HL-60/S4 treated with retinoic acid at 250 ng/mL for 4 days and 3 days (cell line): ENCODE data around the gene NEUROG2.

Experiments used
- in situ Hi-C: fragments of 300-500 bp; cut with MboI; formaldehyde crosslinking; loops from 2 replicates; pipeline ENCODE4 v1.7.0; 2022; ENCODE audit warnings: low sequenced_read_pairs

NEUROG2 gene

GRCh38 chr4:112521123-112522023, 5.4 kb upstream of the NEUROG2 start:
- in situ Hi-C loops = no loop called here

DNA sequence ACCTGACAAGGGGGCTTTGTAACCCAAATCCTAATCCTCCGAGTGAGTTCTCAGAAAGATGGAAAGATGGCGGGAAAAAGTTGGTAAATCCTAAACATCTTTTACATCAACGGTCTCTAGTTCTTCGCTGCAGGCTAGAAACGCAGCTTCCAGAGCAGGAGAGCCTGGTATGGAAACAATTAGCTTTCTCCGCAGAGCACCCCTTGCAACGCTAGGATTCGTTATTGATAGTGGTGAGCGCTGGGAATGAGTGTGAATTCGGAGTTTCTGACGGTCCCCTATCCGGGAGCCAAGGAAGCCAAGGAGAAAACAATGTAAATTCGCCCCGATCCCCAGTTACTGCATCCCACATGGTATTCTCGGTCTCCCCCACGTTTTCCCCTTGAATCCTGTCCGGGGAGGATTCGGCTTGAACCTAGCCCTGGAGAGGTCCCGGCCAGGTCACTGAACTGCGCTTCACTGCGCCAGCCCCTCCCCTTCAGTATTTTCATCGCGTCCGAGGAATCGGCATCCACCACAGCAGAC, 4.7 kb upstream of the NEUROG2 start:
- in situ Hi-C loops = no loop called here

- in situ Hi-C loops = no loop called here
These were observed 4.0 kb upstream of the NEUROG2 start for GRCh38 chr4:112519689-112520597.

- in situ Hi-C loops = no loop called here
These were observed 2.7 kb upstream of the NEUROG2 start for GRCh38 chr4:112518675-112519074.

- in situ Hi-C loops = no loop called here
These were observed 1.9 kb upstream of the NEUROG2 start for GRCh38 chr4:112517911-112518310.

- in situ Hi-C loops = no loop called here
These were observed 1.2 kb upstream of the NEUROG2 start for GRCh38 chr4:112517067-112517634.

DNA sequence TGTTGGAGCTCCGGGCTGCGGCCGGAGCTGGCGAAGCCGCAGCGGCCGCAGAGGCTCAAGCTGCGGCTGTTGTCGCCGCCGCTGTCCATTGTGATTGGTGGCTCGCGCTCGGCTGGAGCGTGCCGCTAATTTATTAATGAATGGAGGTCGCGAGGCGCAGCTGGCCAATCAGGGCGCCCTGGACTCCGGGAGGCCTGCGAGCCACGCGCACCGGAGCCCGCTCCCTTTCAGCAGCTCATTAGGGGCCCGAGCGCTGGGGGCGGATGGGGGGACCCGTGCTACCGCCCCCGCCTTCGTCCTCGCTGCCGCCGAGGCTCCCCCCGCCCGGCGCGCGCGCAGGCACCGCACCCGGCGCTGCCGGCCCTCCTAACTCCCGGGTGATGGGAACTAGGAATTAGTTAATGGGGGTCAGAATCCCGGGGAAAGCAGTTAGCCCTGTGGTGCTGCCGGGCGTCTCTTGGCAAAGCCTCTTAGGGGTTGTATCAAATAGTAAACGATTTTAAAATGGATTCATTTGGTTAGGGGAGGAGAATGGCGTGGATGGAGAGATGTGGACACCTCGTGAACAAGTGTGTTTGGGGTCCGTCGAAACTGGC, 589 bp upstream of the NEUROG2 start:
- in situ Hi-C loops = no loop called here

GRCh38 chr4:112515198-112516065, 548 bp downstream of the NEUROG2 start:
- in situ Hi-C loops = no loop called here

DNA sequence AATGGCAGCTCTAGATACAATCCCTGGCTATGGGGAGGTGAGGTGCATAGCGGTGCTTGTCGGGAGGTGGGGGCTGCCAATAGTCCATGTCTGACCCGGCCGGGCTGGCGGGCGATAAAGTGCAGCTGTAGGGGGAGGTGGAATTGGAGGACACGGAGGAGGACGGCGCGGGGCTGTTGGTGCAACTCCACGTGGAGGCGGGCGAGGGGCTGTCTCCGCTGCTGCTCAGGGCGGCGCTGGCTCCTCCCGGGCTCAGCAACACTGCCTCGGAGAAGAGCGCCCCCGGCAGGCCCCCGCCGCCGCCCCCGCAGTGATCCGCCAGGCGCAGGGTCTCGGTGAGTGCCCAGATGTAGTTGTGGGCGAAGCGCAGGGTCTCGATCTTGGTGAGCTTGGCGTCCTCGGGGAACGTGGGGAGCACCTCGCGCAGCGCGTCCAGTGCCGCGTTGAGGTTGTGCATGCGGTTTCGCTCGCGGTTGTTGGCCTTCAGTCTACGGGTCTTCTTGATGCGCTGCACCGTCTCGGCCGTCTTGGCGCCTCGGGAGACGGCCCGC, 1.3 kb downstream of the NEUROG2 start:
- in situ Hi-C loops = no loop called here

GRCh38 chr4:112513971-112514646, 1.9 kb downstream of the NEUROG2 start:
- in situ Hi-C loops = no loop called here

DNA sequence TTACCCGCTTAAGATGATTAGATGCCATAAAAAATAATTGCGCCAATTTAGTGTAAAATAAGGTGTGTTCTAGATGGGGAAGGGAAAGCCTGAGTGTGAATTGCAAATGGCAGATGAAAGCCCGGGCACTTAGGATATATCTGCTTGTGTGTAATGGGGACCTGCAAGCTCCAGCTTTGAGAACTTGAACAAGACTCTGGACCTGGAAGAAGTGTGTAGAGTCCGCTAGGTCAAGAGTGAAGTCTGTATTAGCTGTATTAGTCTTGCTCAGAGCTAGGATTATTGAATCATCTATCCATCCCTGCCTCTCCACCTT, 4.2 kb downstream of the NEUROG2 start:
- in situ Hi-C loops = no loop called here

- in situ Hi-C loops = no loop called here
These were observed 4.7 kb downstream of the NEUROG2 start for GRCh38 chr4:112511093-112511802.

GRCh38 chr4:112510291-112511092, 5.5 kb downstream of the NEUROG2 start:
- in situ Hi-C loops = no loop called here

DNA sequence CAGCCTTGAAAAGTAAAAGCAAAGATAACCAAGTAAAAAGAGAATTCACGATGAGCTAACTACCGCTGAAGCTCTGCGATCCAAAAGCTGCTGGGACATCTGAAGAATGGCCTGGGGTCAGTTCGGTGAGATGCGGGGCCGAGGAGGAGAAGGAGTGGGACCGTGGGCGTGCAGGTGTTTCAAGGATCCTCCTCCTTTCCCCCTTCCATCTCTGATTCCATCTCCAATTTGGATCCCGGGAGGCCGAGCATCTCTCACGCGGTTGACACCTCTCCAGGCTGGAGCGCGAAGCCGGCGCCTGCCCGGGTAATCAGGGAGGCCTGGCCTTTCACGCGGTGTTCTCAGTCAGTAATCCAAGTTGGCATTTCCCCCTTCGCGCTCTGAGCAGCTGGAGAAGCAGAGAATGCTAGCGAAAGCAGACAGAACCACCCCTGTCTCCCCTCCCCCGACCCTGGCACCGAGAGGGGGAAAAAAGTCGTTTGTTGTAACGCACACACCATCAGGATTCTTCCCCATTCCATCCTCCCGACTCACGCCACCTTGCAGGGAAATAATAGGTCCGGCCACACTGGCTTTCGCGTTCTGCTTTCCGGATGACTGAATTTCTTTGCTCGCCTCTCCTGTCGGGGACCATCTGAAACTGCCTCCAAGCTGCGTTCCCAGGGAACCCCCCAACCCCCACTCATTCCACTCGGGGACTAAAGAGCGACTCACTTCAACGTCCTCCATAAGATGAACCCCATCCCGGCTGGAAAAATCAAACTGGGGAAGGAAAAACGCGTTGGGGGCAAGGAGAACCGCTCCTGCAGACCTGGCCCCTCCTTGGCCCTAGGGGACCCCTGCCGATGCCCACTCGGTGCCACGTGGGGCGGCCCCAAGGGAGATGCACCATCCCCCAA, 6.5 kb downstream of the NEUROG2 start:
- in situ Hi-C loops = no loop called here

GRCh38 chr4:112508356-112508755, 7.6 kb downstream of the NEUROG2 start:
- in situ Hi-C loops = no loop called here

- in situ Hi-C loops = no loop called here
These were observed 11.2 kb downstream of the NEUROG2 start for GRCh38 chr4:112504807-112505206.

DNA sequence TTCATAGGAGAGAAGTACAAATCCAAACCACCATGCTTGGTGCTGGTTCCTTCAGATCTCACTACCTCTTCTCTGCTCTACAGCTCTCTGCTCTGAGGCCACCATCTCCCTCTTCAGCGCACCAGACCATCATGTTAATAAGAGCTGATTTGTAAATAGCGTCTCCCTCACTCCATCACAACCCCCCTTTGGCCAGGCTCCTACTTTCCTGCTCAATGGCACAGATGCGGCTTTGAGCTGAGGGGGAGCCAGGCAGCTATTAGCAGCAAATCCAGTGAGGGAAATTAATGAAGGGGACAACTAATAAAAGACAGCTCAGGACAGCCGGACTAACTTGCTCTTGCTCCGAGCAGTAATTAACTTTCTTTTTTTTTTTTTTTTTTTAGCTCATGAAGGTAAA, 13.1 kb downstream of the NEUROG2 start:
- in situ Hi-C loops = no loop called here
